ENCODE data around the gene GAPT.

The GAPT gene

DNA sequence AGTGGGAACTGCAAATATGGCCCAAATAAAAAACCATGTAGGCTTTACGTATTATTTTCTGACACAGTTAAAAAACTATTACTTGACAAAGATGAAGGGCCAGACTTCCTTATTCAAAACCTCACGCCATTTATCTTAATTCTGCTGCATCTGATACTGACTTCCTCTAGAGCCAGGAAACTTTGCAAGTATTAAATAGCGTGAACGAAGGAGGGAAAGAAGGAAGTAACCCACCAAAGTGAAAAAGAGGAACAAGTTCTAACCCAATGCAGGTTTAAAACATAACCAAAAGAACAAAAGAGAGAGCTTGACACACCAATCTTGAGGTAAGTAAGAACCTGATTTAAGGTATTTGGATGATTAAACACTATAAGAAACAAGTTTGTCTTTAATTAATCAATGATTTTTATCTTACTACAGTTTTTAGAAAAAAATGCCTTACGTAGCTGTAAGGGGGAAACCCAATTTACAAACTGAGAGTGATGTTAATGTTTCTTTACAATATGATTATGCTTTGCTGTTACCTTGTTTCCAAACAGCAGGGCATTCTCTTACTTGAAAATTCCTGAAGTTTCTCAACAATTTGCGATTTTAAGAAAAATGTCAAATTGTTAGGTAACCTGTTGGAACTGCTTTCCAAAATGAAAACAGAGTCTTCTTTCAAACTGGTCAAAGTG lies at the start of gene GAPT:
Gene GAPT, plus strand, starts transcription at position 220 of the 677 bp plus-strand sequence. CDS start 3,102 bp downstream, outside the sequence.
- no peak for DNase-seq

DNA sequence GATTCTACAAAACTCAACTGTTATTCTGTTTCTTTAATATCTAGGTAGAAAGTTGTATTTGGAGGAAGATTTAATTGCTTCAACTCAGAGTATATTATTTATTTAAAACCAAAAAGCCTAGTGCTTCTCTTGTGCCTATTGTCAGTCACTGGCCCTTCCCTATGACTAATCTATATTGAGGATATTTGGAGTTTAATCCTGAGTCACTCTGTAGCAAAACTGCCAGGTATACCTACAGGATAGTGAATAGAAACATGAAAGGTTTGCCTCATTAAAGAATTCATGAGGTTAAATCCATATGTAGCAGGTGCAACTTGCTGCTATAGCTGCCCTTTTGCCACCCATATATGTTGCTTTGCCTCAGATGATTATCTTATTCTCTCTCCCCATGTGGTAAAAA lies 46.4 kb upstream of the GAPT start:
- no peak for DNase-seq

- no peak for DNase-seq
Measured at GRCh38 chr5:58446024-58446423, 45.2 kb upstream of the GAPT start.

DNA sequence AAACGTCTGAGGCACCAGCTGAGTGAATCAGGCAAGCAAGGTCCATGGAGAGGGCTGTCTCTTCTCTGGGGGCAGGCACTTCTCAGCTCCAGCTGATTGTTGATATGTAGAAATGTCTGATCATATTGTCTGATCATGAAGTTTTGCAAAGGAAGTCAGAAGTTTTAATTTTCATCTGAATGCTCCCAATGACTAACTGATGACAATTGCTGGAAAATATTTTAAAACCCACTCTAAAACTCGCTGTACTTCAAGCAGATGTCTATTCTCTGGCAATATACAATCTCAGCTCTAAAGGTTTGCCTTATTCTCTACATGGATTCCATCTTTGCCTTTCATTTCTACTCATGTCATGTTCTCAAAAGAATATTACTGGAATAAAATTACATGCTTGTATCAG lies 44.0 kb upstream of the GAPT start:
- DNase-seq = no peak

GRCh38 chr5:58450018-58450417 lies 41.2 kb upstream of the GAPT start:
- no peak for DNase-seq

- DNase-seq = no peak
Measured at GRCh38 chr5:58450811-58451629, 40.2 kb upstream of the GAPT start.

GRCh38 chr5:58451732-58452565 lies 39.3 kb upstream of the GAPT start:
- DNase-seq = no peak

DNA sequence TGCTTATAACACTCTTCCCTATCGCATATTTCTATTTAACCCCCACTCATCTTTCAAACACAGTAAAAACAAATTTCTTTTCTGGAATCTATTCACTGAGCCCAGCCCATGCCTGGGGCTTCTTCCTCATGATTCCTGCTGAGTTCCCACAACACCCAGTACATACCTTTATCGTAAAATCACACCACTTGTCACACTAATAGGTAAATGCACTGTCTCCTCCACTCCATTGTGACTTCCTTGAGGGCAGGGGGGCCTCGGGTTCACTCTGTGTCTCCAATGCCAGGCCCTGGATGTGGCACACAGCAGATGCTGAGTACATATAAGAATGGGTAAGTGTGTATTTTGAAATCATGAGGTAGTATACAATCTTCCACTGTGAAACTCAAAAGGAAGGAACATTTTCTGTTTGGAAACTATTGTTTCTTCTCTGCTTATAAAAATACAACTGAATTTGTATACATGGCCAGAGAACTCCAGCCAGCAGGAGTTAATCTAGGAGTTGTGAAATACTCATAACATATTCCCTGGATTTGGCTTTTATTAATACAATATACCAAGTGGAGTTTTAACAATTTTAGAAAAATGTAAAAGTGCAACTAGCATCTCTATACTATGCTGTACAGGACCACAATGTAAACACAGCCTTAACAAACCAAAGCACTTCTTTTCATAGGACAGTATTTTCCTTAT lies 38.5 kb upstream of the GAPT start:
- no peak for DNase-seq

GRCh38 chr5:58453306-58453705 lies 37.9 kb upstream of the GAPT start:
- DNase-seq = no peak

GRCh38 chr5:58454025-58454424 lies 37.2 kb upstream of the GAPT start:
- DNase-seq = no peak

DNA sequence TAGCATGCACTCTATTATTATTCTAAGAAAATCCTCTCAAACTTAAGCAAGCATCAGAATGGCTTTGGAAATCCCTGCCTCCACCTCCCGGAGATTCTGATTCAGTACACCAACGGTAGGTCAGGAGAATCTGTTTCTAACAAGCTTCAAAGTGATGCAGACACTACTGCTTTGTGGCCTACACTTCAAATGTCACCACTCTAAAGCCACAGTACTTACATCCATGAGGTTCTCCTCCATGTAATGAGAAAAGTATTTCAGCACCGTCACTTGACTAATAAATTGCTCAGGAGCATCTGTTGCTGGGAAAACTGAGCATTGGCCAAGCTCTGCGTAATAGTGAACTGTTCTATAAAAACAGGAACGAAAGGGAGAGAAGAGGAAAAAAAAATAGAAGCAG lies 36.2 kb upstream of the GAPT start:
- DNase-seq = no peak

DNA sequence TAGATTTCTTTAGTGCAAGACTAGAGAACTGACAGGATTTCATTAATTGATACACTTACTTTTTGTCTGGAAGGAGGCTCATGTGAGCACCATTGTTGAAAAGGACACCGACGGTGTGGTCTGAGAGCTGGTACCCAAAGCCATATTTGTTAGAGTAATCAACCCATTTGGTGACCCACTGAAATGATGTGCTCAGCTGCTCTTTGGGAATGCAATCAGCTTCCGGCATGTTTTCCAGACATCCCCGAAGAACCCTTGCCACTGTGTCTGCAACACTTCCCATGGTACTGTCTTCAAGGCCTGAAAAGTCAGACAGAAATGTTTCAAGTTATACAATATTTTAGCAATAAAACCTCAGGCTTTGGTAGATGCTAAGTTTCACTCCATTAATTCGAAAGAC lies 35.8 kb upstream of the GAPT start:
- DNase-seq = no peak

- no peak for DNase-seq
Measured at GRCh38 chr5:58456026-58456425, 35.2 kb upstream of the GAPT start.

DNA sequence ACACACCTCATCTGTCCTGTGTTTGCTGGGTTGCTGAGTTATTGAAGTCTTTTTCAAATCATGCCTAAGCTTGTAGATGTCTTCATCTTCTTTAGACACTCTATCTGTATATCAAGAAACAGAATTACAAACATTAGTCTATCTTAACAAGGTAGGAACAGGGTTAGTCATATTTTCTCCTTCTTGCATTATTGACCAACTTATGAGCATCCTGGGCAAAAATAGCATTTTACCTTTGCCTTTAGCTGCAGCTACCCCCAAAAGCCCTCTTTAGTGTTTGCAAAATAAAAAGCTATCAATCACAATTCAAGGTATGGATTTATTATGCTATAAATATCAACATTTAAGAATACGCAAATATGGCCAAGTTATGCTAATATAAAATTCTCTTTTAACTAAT lies 34.7 kb upstream of the GAPT start:
- no peak for DNase-seq

GRCh38 chr5:58457050-58457449 lies 34.2 kb upstream of the GAPT start:
- DNase-seq = no peak

GRCh38 chr5:58458141-58458742 lies 33.0 kb upstream of the GAPT start:
- no peak for DNase-seq

DNA sequence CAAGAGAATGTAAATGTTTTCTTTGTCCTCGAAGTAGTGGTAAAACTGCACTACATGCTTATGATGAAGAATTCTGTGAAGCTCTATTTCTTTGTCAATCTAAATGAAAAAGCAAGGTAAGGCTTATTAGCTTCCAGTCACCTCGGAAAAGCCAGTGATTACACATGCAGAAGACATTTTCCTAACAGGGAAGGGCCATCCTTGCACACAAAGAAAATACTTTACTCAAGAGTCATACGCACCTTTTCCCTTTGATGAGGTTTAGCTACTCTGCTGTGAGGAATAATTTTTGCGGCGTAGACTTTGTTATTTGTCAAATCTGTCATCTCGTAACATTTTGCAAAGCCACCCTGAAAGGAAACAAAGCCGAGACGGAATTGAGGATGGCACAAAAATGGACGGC lies 32.5 kb upstream of the GAPT start:
- no peak for DNase-seq

DNA sequence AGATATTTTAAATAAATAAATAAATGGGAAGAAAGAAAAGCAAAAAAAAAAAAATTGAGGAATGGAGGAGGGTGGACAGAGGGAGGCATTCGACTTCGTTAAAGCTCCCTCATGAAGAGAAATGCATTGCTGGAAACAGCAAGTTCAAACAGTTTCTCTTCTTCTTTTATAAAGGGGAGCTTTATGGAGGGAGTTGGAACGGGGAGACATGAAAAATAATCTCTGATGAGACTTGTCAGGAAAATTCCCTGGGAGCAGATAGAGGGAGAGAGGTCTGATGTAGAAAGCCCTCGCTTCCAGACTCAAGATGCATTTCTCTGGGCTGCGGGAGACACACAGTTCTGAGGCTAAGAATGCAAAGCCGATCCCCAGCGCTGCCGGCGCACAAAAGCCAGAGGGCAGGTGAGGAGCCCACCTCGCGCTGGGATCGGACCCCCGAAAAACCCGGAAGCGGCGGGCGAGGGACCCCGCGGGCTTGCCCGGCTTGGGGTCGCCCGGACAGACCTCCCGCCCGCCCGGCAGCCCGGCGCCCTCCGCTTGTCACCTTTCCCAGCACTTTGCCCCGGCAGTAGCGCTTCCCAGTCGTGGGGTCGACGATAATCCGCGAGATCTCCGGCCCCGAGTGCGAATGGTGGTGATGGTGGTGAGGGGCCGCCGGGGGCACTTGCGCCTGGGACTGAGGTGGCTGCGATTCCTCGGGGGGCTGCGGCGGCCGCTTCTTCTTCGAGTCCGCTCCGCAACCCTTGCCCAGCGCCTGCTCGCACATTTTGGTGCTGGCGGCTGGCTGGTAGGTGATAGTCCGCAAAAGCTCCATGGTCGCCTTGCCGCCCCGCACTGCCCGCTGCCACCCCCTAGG lies 31.9 kb upstream of the GAPT start:
- no peak for DNase-seq

DNA sequence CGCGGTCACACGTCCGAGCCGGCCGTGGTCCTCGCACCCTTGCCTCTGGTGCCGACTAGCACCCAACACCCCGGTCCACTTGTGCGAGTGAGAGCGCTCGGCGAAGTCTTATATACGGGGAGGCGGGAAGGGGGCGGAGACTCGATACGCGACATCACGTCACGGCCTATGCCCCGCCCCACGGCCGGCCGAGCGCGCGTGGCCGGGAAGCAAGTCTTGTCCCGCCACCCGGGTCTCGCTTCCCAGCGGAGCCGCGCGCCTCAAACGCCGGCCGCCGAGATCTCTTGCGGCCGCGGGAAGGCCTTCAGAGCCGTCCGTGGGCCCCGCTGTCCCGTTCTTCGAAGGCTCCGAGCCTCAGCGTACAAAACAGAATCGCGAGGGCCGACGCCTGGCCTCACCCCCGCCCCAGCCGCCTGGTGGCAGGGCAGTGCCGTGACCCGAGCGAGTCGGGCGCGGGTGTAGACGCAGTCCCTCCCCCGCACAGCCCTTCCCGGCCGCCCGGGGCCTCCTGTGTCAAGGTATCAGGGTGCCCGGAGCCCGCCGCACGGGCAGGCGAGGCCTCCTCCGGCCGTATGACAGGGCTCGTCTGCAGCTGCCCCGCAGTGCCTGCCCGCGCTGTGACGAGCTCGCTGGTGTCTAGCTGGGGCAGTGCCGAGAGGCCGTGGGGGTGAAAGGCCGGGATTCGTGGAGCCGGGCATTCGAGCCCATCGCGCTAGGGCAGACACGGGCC lies 31.1 kb upstream of the GAPT start, which contains the start of gene PLK2:
Gene PLK2, minus strand, starts transcription at position 85 of the 730 bp plus-strand sequence. CDS start 127 bp downstream, outside the sequence.
- peak; percentile 98 for DNase-seq

DNA sequence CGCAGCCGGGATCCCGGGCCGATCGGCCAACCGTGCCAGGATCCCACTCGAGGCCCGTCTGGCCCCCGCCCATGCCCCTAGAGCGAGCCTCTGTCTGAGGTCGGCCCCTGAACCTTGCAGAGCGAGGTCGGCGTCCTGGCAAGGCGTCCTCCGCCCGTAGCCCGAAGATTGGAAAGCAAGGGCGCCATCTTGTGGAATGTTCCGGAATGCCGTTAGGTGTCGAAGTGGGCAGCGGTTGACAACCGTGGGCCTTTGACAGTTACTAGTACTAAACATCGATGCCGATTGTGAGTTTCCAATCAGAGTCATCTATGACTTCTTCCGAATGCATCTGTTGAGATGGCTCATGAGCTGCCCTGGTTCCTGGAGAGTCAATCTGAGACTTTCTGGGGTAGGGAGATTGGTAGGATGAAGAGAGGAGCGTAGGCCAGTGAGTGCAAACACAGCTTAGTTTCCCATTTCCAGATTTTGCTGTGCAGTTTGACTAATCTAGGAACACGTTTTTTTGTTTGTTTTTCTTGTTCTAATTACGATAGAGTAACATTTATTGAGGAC lies 30.4 kb upstream of the GAPT start:
- peak; percentile 97 for DNase-seq
